KOPT-K1 (cell line): ENCODE data around the gene WASF2.
"Not testable (repeated sequence)": the region's sequence is repeated elsewhere in the genome, so short reads cannot be mapped to it uniquely, and the experiment has no call there.

Experiments used
- H3K27ac ChIP-seq: fragments of 200-600 bp; sonication (generic); 2 replicates; pipeline ENCODE4 v1.5.1; 2016; ENCODE audit warnings: antibody characterized with exemption, mild to moderate bottlenecking, low read depth, low read length; ENCODE audit not compliant: poor library complexity, severe bottlenecking
- H3K36me3 ChIP-seq: fragments of 200-600 bp; sonication (generic); 2 replicates; pipeline ENCODE4 v1.5.1; 2017; ENCODE audit warnings: antibody characterized with exemption, mild to moderate bottlenecking, low read length, moderate library complexity; ENCODE audit not compliant: insufficient read depth
- H3K9me3 ChIP-seq: fragments of 200-600 bp; sonication (generic); 2 replicates; pipeline ENCODE4 v1.5.1; 2017; ENCODE audit warnings: antibody characterized with exemption, low read length, mild to moderate bottlenecking; ENCODE audit not compliant: insufficient read depth, poor library complexity, severe bottlenecking

The WASF2 gene

GRCh38 chr1:27487966-27488884, 1.7 kb downstream of the WASF2 start:
- Histone ChIP-seq H3K27ac (peak overlapping the region; percentile 90), H3K9me3 (no peaks in the 10 kb centered on the region), H3K36me3 (peaks cover 6% of the 10 kb centered on the region)

- no peaks in the 10 kb centered on the region for H3K9me3 ChIP-seq
- no peak overlapping the region for H3K27ac ChIP-seq
- peaks cover 7% of the 10 kb centered on the region for H3K36me3 ChIP-seq
Observed at GRCh38 chr1:27485363-27485762, 4.6 kb downstream of the WASF2 start.

GRCh38 chr1:27483659-27484058, 6.3 kb downstream of the WASF2 start:
- no peaks in the 10 kb centered on the region for H3K9me3 ChIP-seq
- no peak overlapping the region for H3K27ac ChIP-seq
- peaks cover 7% of the 10 kb centered on the region for H3K36me3 ChIP-seq

- Histone ChIP-seq H3K36me3 (peaks cover 7% of the 10 kb centered on the region), H3K27ac (no peak overlapping the region), H3K9me3 (no peaks in the 10 kb centered on the region)
Observed at GRCh38 chr1:27481994-27482620, 7.9 kb downstream of the WASF2 start.

GRCh38 chr1:27478098-27478497, 11.9 kb downstream of the WASF2 start:
- Histone ChIP-seq H3K9me3 (no peaks in the 10 kb centered on the region), H3K27ac (no peak overlapping the region), H3K36me3 (no peaks in the 10 kb centered on the region; the same call in 1 of the 2 replicates)

- Histone ChIP-seq H3K9me3 (no peaks in the 10 kb centered on the region), H3K27ac (no peak overlapping the region), H3K36me3 (no peaks in the 10 kb centered on the region; the same call in 1 of the 2 replicates)
Observed at GRCh38 chr1:27476237-27476636, 13.7 kb downstream of the WASF2 start.

GRCh38 chr1:27475720-27476119, 14.2 kb downstream of the WASF2 start:
- no peak overlapping the region for H3K27ac ChIP-seq
- H3K36me3 ChIP-seq = no peaks in the 10 kb centered on the region; the same call in 1 of the 2 replicates
- H3K9me3 ChIP-seq = no peaks in the 10 kb centered on the region

- no peak overlapping the region for H3K27ac ChIP-seq
- no peaks in the 10 kb centered on the region; the same call in 1 of the 2 replicates for H3K36me3 ChIP-seq
- no peaks in the 10 kb centered on the region for H3K9me3 ChIP-seq
Observed at GRCh38 chr1:27473755-27474154, 16.2 kb downstream of the WASF2 start.

GRCh38 chr1:27472098-27472497, 17.9 kb downstream of the WASF2 start:
- H3K9me3 ChIP-seq, H3K36me3 ChIP-seq, H3K27ac ChIP-seq: not testable (repeated sequence)

- Histone ChIP-seq H3K9me3 (no peaks in the 10 kb centered on the region), H3K27ac (no peak overlapping the region), H3K36me3 (peaks cover 2% of the 10 kb centered on the region)
Observed at GRCh38 chr1:27471477-27471876, 18.5 kb downstream of the WASF2 start.

- peaks cover 6% of the 10 kb centered on the region for H3K36me3 ChIP-seq
Observed at GRCh38 chr1:27469334-27469733, 20.6 kb downstream of the WASF2 start.

GRCh38 chr1:27468378-27468777, 21.6 kb downstream of the WASF2 start:
- H3K9me3 ChIP-seq, H3K27ac ChIP-seq, H3K36me3 ChIP-seq: not testable (repeated sequence)

More at GRCh38 chr1:27469334-27469733, 20.6 kb downstream of the WASF2 start:
- Histone ChIP-seq H3K27ac (no peak overlapping the region), H3K9me3 (no peaks in the 10 kb centered on the region)

- Histone ChIP-seq H3K27ac (no peak overlapping the region), H3K9me3 (no peaks in the 10 kb centered on the region)
Observed at GRCh38 chr1:27464926-27465647, 24.9 kb downstream of the WASF2 start.

GRCh38 chr1:27463916-27464315, 26.1 kb downstream of the WASF2 start:
- H3K27ac ChIP-seq, H3K9me3 ChIP-seq, H3K36me3 ChIP-seq: not testable (repeated sequence)

More at GRCh38 chr1:27464926-27465647, 24.9 kb downstream of the WASF2 start:
- H3K36me3 ChIP-seq = peaks cover 6% of the 10 kb centered on the region

- not testable (repeated sequence) for H3K27ac ChIP-seq, H3K9me3 ChIP-seq, H3K36me3 ChIP-seq
Observed at GRCh38 chr1:27458521-27458920, 31.4 kb downstream of the WASF2 start.
